HG03457 (cell line): ENCODE measurements around the gene CLEC12A.
"Not testable (repeated sequence)": the region's sequence is repeated elsewhere in the genome, so short reads cannot be mapped to it uniquely, and the experiment has no call there.

Source experiments
- ATAC-seq: cut with Tn5 transposase; IDR thresholded peaks from one replicate; pipeline ENCODE4 v1.9.1; 2021; ENCODE audit warnings: moderate number of reproducible peaks; ENCODE audit not compliant: unreplicated experiment

CLEC12A gene

DNA sequence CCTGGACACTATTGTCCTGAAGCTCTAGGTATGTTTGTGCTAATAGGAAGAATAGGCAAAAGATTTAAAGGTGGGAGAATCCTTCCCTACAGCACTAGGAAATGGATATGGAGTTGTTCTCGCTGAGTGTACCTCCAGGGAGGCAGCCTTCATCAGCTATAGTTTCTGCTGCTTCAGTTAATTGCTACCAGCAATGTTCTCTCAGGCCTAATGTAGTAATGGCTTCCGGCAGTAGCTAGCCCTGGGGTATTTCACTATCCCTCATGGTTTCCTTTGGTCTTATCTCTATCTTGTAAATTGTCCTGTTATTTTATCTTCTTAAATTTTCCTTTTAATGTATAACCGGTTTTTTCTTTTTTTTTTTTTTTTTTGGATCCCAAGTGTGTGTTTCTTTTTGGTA lies 9.3 kb upstream of the CLEC12A start:
- no peak for ATAC-seq

DNA sequence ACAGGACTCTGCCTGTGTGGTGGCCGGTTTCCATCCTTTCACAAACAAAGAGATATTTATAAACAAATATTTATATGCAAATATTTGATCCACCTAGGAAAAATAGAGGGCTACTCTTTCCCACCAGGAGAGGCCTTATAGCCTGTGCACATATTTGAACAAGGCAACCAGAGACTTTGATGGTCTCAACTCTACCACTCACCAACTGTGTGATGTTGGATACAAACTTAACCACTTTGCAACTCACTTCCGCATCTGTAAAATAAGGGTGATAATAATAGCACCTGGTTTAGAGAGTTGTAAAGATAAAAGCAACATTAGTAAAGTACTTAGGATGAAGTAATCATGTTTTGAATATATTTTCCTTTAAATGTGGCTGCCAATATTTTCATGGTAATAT lies 1.5 kb upstream of the CLEC12A start:
- ATAC-seq, result no peak

DNA sequence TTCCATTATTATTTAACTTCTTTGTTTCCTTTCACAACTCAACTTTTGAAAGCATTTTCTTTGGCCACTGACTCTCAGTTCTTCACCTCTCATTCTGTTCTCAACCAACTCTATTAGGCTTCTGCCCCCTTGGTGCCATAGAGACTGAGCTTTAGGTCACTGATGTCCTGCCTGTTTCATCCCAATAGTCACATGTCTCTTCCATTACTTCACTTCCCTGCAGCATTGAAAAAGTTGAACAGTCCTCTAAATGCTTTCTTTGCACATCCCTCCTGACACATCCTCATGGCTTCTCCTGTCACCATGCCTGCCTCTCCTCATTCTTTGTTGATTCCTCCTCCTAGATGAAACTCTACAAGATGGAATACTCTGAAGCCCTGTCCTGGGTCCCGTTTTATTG lies 2.7 kb downstream of the CLEC12A start:
- no peak for ATAC-seq

DNA sequence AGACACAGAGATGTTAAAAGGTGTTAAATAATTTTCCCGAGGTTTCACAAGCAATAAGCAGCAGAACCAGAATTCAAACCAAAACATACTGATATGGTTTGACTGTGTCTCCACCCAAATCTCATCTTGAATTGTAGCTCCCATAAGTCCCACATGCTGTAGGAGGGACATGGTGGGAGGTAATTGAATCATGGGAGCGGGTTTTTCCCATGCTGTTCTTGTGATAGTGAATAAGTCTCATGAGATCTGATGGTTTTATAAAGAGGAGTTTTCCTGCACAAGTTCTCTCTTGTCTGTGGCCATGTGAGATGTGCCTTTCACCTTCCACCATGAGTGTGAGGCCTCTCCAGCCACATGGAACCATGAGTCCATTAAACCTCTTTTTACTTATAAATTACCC lies 3.5 kb downstream of the CLEC12A start:
- not testable (repeated sequence) for ATAC-seq

DNA sequence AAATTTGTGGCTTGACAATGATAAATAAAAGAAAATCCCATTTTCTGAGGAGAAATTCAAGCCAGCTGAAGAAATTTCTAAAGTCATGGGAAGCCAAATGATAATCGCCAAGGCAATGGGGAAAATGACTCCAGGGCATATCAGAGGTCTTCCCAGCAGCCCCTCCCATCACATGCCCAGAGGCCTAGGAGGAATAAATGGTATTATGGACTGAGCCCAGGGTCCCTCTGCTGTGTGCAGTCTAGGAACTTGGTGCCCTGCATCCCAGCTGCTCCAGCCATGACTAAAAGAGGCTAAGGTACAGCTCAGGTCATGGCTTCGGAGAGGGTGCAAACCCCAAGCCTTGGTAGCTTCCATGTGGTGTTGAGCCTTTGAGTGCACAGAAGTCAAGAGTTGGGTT lies 4.4 kb downstream of the CLEC12A start:
- no peak for ATAC-seq

DNA sequence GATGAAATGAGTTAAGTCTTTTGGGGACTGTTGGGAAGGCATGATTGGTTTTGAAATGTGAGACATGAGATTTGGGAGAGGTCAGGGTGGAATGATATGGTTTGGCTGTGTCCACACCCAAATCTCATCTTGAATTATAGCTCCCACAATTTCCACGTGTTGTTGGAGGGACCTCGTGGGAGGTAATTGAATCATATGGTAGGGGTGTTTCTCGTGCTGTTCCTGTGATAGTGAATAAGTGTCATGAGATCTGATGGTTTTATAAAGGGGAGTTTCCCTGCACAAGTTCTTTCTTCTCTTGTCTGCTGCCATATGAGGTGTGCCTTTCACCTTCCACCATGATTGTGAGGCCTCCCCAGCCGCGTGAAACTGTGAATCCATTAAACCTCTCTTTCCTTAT lies 5.4 kb downstream of the CLEC12A start:
- not testable (repeated sequence) for ATAC-seq

DNA sequence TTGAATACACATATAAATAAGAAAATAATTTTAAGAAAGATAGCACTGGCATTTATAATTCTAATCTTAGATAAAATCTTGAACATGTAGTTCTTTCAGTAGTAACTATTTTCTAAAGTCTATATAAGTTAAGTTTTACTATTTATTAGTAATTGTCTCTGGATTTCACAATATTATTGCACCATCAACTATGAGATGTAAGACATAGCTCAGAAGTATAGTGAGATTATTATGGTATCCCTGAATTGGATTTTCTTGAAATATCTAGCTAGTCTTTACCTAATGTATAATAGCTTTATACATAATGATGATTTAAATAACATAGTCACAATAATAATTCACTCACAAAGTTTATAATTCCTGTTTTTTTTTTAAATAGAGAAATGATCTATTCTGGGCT lies 6.7 kb downstream of the CLEC12A start:
- ATAC-seq, result no peak

DNA sequence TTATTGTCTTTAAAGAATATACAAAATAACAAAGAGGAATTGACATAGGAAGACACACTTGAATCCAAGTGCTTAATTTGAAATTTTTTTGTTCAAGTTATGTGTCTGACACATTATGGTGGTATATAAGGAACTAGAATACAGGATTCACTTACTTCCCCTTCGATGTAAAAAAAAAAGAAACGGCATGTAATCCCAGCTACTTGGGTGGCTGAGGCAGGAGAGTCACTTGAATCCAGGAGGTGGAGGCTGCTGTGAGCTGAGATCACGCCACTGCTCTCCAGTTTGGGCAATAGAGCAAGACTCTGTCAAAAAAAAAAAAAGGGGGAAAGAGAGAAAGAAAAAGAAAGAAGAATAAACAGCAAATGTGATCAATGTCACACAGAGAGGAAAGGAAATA lies 8.9 kb downstream of the CLEC12A start:
- no peak for ATAC-seq

DNA sequence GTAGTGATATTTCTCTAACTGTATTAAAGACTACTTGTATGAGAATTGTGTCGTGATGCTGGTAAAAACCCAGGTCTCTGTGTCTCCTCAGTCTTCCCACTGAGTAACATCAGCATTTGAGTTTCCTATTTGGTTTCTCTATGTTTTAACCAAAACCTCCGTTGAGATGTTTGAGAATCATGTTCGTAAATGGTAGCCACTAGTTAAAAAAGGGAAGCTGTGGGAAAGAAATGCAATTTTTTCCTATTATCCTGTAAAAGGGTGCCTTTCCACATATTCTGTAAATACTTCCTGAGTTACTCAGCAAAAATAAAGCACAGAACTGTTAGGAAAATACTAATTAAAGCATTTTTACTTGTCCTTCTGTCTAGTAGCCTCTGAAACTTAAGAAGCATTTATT lies 20.7 kb downstream of the CLEC12A start:
- no peak for ATAC-seq

DNA sequence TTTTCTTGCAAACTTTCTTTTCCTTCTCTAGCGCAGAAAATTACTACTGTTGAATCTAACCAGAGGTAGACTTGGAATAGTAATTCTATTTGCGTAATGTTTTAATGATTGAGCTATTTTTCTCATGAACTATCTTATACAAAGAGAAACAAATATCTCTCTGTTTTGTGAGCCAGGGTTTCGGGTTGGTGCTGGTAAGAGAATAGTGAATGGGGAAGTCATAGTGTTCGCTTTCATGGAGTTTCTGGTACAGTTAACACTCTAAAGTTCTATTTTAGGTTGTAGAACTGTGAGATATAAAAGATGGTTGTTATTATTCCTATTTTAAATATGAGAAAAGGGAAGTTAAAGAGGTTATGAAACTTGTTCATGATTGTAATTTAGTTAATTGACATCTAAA lies 21.1 kb downstream of the CLEC12A start:
- ATAC-seq, result no peak

DNA sequence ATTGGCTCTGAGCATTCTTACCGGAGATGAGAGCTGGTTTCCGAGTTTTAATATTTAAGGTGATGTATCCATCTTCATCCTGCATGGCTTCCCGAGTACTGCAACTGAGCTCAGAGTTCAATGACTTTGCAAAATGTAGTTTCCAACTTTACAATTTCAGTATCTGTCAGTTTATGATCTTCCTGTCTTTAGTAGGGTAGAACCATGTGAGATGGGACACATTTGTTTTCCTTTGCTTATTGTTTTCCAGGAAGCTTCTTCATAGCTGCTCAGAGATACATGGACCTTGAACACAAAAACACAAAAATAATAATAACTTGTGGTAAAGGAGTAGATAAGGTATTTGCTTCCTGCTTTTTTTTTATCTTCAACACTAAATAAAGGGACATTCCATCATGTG lies 27.8 kb downstream of the CLEC12A start, which contains the start of gene CLEC1B:
CLEC1B (minus strand) TSS at position 106 of the 400 bp plus-strand sequence; CDS start at position 85, 21 bp downstream.
- no peak for ATAC-seq

DNA sequence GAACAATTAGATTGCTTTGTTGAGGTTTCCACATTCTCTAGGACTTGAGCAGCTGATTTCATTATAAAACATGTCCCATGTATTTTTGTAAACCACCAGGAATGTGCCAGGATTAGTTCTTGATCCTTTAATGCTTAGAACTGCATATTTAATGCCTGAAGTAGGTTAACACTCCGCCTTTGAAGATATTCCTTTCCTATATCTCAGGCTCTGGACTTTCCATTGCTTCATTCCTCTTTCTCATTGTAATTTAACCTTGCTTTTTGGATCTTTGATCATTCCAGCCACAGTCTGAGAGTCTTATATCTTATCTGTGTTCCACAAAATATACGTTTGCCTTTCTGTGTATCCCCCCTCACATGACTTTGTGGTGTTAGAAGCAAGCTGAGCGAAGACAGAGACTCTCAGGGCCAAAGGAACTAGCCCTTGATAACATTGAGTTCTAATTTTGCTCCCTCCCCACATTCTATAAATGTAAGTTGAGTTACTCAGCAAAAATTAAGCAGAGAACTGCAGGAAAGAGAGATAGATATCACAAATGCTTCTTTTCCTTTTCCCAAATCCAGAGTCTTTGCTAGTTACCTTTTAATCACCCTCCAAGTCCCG lies 30.1 kb downstream of the CLEC12A start:
- no peak for ATAC-seq

DNA sequence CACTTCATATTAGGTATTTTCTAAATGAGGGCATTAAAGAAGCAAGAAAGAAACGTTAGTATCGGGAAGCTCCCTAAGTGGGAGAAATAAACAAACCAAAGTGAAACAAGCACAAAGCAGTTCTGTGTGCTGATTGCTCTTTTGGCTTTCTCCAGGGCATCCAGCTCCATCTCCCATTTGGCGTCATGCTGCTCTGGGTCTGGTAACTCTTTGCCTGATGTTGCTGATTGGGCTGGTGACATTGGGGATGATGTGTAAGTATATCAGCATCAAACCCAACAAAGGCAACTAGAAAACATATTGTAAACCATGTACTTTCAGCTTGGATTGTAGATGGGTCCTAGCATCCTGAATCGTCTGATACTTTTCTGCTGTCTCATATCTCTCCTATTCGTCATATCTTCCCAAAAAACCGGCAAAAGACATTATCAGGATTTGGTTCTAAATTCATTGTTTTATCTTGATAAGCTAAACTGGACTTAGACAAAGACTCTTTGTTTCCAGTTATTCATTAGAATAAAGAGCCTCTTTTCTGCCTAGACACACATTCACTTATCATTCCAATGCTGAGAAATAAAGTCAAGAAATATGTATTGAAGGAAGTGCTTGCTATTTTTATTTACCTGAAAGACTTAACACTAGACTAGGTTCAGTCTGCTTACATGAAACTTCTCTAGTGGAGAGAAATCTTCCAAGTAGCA lies 41.6 kb downstream of the CLEC12A start:
- ATAC-seq, result no peak

DNA sequence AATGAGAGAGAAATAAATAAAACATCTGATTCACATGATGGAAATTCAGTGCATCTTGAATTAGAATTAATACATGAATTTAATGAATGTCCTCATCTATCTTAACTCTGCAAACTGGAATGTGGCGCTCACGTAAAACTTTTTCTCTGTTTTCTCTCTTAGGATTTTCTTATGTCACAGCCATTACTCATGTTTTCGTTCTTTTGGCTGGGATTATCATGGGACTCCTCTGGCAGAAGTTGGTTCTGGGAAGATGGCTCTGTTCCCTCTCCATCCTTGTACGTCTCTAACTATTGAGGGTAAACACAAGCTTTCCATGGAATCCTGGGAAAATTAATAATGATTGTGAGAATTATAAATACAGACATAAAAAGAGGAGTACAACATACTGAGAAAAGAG lies 44.2 kb downstream of the CLEC12A start:
- ATAC-seq, result no peak

DNA sequence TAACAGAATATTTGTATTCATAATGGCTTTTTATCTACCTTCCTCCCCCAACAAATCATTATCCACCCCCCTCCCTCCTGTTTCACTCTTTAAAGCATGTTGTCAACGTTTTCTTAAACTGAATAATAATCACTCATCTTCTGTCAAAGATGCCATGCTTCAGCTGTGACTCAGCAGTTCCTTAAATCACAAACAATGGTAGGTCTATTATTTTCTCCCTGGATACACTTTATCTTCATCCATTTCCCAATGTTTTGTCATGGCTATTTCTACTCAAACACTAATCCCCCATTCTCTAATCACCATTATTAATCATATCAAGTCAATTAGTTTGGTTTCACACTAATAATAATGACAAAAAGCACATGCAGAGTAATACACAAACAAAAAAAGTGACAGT lies 45.7 kb downstream of the CLEC12A start:
- no peak for ATAC-seq

DNA sequence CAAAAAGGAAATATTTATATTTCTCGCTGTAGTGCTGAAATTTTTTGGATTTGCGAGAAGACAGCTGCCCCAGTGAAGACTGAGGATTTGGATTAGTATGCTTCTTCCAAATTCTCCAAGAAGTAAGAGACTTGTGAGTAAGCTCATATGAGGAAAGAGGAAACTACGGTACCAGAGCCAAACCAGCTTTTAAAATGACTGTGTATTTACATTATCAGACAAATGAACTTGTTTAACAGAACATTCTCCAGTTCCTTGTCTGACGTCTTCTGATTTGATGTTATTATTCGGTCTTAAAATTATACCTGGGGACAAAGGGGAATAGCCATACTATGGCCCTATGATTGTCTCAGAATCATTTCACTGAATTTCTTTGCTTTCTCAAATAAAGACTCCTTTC lies 47.2 kb downstream of the CLEC12A start:
- ATAC-seq, result no peak

DNA sequence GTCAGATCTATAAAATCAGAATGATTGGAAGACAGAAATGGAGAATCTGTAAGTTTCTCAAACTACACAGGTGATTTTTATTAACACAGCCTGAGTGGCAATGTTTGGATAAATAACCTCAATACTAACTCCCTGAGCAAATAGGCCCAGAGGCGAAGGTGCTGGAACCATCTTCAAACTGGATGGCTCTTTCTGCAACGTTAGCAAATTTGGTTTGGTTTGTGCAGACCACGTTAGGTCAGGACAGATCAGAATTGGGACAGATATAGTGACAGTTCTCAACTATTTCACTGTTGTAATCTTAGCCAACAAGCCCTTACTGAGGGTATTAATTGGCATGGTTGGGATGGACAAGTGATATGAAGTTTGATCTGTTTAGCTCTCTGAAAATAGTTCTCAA lies 50.1 kb downstream of the CLEC12A start:
- ATAC-seq, result no peak

DNA sequence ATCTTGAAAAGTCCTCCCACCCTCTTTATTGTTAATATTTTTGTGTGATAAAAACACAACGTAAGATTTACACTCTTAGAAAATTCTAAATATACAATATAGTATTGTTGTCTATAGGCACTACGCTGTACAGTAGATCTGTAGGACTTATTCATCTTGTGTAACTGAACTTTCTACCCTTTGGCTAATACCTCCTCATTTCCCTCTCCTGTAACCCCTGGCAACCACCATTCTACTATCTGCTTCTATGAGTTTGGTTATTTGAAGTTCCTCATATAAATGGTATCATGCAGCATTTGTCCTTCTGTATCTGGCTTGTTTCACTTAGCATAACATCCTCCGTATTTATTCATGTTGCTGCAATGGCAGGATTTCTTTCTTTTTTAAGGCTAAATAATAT lies 54.0 kb downstream of the CLEC12A start:
- no peak for ATAC-seq

DNA sequence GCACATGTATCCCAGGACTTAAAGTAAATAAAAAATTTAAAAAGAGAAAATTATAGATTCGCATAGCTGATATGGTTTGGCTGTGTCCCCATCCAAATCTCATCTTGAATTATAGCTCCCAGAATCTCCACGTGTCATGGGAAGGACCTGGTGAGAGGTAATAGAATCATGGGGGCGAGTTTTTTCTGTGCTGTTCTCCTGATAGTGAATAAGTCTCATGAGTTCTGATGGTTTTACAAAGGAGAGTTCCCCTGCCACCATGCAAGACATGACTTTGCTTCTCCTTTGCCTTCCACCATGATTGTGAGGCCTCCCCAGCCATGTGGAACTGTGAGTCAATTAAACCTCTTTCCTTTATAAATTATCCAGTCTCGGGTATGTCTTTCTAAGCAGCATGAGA lies 55.5 kb downstream of the CLEC12A start:
- ATAC-seq, result not testable (repeated sequence)

DNA sequence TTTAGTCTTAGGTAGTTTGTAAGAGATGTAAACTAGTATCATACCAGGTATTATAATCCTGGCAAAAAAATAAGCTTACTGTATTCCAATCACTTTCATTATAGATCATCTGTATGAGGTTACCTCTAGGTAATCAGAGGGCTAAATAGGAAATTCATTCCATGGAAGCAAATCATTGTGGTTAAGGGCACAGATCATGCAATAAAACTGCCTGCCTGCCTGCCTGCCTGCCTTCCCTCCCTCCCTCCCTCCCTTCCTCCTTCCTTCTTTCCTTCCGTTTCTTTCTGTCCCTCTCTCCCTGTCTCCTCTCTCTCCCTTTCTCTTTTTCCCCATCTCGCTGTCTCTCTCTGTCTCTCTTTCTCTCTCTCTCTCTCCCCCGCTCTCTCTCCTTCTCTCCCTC lies 56.1 kb downstream of the CLEC12A start:
- ATAC-seq, result no peak

DNA sequence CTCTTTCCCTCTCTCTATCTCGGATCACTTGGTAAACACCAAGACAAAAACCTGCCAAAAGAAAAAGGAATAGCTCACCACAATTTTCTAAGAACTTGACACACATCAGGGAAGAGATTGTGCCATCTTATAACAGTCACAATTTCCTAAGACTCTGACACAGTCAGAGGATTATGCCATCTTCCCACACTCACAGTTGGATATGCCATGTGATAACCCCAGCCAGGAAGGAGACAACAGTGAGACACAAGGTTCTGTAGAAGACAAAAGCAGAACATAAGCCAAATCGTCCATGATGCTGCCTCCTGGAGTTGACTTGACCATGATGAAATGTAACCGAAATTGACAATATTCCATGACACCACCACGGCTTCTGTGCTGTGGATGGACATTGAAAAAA lies 56.5 kb downstream of the CLEC12A start:
- no peak for ATAC-seq

DNA sequence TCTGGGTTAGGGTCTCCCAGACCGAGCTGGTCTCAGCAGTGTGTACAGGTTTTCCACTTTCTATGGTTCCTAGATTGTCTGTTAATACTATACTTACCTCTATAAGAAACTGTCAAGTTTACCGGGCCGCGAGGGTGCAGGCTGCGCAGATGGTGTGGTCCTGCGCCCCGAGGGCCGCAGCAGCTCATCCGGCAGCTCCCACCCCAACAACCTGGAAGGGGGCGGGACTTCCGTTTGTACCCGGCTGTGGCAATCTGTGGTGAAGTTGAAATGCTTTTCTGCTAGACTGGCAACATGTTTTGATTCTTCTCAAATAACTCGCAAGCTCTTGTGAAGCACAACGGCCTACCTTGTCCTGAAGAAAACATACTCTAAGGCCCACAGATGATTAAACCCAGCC lies 59.2 kb downstream of the CLEC12A start, which contains the start of gene CLEC9A:
CLEC9A (plus strand) TSS at position 237 of the 400 bp plus-strand sequence. CDS start 22,006 bp downstream, outside the sequence.
- ATAC-seq, result no peak

DNA sequence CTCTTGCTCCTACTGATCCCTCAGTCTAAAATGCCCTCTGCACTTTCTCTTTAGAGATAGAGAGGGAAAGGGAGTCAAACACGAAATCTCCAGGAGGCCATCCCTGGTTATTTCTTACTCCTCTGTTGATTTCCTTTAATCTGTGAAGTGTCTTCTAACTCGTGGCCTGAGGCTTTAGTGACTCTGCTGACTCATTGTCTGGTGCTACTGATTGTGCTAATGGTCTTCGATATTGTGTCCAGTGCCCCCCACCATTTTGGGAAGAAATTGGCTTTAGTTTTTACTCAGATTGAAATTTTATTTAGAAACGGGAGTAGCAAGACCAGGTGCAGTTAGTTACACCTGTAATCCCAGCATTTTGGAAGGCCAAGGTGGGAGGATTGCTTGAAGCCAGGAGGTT lies 60.1 kb downstream of the CLEC12A start:
- no peak for ATAC-seq
